ENCODE measurements around the gene ENDOD1.

The ENDOD1 gene

DNA sequence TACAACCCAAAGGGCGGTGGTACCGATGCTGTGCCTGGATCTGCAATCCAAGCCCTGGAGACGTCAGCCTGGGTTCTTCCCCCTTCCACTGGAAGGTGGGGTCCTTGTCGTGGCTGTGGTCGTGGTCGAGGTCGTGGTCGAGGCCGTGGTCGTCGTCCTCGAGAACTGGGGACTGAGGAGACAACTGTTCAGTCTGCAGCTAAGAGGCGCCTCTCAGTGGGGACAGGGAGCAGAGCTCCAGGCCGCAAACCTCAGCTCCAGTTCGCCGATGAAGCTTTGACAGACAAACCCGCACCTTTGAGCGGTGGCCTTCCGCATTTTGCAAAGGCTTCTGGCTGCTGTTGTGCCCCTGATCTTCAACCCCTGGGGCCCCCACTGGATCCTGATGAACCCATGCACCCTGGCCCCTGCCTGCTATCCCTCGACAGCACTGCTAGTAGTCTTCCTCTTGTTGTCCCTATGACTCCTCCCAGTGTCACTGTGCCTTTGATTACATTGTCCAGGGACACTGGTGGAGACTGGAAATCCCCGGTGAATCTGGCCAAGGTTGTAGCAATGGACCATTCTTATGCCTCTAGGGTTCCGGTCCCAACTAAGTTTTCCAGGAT is 38.9 kb upstream of the ENDOD1 start:
- H3K27ac ChIP-seq: no peak overlapping the region
- no peaks in the 10 kb centered on the region for H3K36me3 ChIP-seq
- no peaks in the 10 kb centered on the region for H3K9me3 ChIP-seq (ENCODE audit: severe bottlenecking)
- no peak for DNase-seq
- no peaks in the 10 kb centered on the region for H3K27me3 ChIP-seq (ENCODE audit: insufficient read depth, low read depth, severe bottlenecking)
- TF ChIP-seq CTCF (IDR thresholded peaks at IDR 0.05; ENCODE audit: low read depth, low read length): no peak
- no peak overlapping the region for H3K4me3 ChIP-seq (ENCODE audit: low read depth, low read length)

DNA sequence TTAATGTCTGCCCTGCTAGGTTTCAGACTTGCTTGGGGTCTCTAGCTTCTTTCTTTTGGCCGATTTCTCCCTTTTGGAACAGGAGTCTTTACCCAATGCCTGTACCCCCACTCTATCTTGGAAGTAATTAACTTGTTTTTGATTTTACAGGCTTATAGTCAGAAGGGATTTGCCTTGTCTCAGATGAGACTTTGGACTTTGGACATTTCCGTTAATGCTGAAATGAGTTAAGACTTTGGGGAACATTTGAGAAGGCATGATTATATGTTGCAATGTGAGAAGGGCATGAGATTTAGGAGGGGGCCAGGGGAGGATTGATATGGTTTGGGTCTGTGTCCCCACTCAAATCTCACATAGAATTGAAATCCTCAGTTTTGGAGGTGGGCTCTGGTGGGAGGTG is 35.3 kb upstream of the ENDOD1 start:
- Histone ChIP-seq H3K27me3 (ENCODE audit: insufficient read depth, low read depth, severe bottlenecking) (no peaks in the 10 kb centered on the region), H3K27ac (no peak overlapping the region), H3K4me3 (ENCODE audit: low read depth, low read length) (no peak overlapping the region), H3K36me3 (no peaks in the 10 kb centered on the region), H3K9me3 (ENCODE audit: severe bottlenecking) (no peaks in the 10 kb centered on the region)
- DNase-seq: no peak
- no peak for TF ChIP-seq CTCF (IDR thresholded peaks at IDR 0.05; ENCODE audit: low read depth, low read length)

- Histone ChIP-seq H3K4me3 (ENCODE audit: low read depth, low read length) (no peak overlapping the region), H3K27me3 (ENCODE audit: insufficient read depth, low read depth, severe bottlenecking) (no peaks in the 10 kb centered on the region), H3K27ac (no peak overlapping the region), H3K9me3 (ENCODE audit: severe bottlenecking) (no peaks in the 10 kb centered on the region), H3K36me3 (no peaks in the 10 kb centered on the region)
- no peak for TF ChIP-seq CTCF (IDR thresholded peaks at IDR 0.05; ENCODE audit: low read depth, low read length)
- no peak for DNase-seq
Measured at GRCh38 chr11:95055283-95055897, 34.3 kb upstream of the ENDOD1 start.

GRCh38 chr11:95057959-95058358 is 31.7 kb upstream of the ENDOD1 start:
- H3K36me3 ChIP-seq: no peaks in the 10 kb centered on the region
- no peak for DNase-seq
- no peaks in the 10 kb centered on the region for H3K9me3 ChIP-seq (ENCODE audit: severe bottlenecking)
- no peak for TF ChIP-seq CTCF (IDR thresholded peaks at IDR 0.05; ENCODE audit: low read depth, low read length)
- H3K4me3 ChIP-seq (ENCODE audit: low read depth, low read length): no peak overlapping the region
- no peak overlapping the region for H3K27ac ChIP-seq
- no peaks in the 10 kb centered on the region for H3K27me3 ChIP-seq (ENCODE audit: insufficient read depth, low read depth, severe bottlenecking)

DNA sequence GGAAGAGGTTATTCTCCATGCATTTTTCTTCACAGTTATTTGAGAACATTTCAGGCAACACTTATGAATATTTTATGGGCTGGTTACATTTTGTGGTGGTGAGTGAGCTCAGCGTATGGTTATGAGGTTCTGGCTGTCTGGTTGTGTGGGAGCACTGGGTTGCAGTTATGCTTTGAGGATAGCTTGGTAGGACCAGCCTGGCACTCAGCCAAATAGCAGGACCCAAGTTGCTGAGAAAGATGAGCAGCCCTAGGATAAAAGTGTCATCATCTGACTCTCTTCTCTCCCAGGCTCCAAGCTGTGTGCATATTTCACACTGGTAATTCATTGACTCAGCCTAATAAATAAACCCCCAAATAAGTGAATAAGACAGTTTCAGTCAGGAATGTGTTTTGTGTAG is 31.0 kb upstream of the ENDOD1 start:
- TF ChIP-seq CTCF (IDR thresholded peaks at IDR 0.05; ENCODE audit: low read depth, low read length): no peak
- Histone ChIP-seq H3K4me3 (ENCODE audit: low read depth, low read length) (no peak overlapping the region), H3K36me3 (no peaks in the 10 kb centered on the region), H3K27me3 (ENCODE audit: insufficient read depth, low read depth, severe bottlenecking) (no peaks in the 10 kb centered on the region), H3K27ac (no peak overlapping the region), H3K9me3 (ENCODE audit: severe bottlenecking) (no peaks in the 10 kb centered on the region)
- no peak for DNase-seq

DNA sequence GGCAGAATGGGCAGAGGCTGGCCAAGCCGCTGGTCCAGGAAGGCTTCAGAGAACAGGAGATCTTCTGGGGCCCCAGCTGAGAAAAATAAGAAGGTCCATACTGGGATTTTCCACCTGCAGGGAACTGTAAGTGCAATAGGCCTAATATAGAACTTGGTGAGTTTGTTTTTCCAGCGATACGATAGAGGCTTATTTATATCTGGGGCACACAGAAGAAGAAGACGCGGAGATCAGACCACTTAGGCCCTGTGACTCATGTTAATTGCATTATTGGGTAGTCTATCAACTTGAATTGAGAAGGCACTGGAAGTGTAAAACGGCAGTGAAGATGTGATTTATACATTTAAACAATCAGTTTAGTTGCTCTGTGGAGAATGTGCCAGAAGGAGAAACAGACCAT is 30.6 kb upstream of the ENDOD1 start:
- TF ChIP-seq CTCF (IDR thresholded peaks at IDR 0.05; ENCODE audit: low read depth, low read length): no peak
- DNase-seq: no peak
- H3K4me3 ChIP-seq (ENCODE audit: low read depth, low read length): no peak overlapping the region
- no peaks in the 10 kb centered on the region for H3K27me3 ChIP-seq (ENCODE audit: insufficient read depth, low read depth, severe bottlenecking)
- no peaks in the 10 kb centered on the region for H3K9me3 ChIP-seq (ENCODE audit: severe bottlenecking)
- no peak overlapping the region for H3K27ac ChIP-seq
- no peaks in the 10 kb centered on the region for H3K36me3 ChIP-seq
